ENCODE data around the gene RDH13.
"Not testable (repeated sequence)": the region's sequence is repeated elsewhere in the genome, so short reads cannot be mapped to it uniquely, and the experiment has no call there.

RDH13 gene

DNA sequence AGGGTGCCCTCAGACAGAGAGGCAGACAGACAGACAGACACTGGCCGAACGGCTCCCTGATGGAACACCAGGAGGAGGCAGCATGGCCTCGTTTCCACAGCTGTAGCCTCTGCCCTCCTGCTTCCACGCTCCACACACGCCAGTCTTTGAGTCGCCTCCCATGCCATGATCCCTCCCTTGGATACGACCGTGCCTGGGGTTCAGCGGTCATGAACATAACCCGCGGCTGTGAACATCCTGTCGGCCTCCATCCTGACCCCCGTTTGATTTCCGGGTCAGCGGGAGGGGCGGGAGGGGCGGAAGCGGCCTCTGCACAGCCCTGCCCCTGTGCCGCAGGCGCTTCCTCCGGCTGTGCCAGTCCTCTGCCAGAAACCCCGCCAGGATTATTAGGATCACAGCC is 48.2 kb downstream of the RDH13 start:
- DNase-seq (ENCODE audit: low read depth) = no peak

DNA sequence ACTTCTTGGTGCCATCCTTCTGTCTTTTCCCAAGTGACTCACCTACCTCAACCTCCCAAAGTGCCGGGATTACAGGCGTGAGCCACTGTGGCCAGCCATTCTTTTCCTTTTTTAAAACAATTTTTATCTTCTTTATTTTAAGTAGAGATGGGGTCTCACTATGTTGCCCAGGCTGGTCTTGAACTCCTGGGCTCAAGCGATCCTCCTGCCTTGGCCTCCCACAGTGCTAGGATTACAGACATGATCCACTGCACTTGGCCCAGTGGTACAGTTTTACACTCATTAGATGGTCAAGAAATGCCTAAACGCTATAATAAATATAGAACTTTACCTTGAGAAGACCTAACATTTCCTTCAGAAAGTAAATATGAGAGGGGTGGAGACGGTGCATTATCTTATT is 49.4 kb downstream of the RDH13 start:
- DNase-seq (ENCODE audit: low read depth) = no peak

DNA sequence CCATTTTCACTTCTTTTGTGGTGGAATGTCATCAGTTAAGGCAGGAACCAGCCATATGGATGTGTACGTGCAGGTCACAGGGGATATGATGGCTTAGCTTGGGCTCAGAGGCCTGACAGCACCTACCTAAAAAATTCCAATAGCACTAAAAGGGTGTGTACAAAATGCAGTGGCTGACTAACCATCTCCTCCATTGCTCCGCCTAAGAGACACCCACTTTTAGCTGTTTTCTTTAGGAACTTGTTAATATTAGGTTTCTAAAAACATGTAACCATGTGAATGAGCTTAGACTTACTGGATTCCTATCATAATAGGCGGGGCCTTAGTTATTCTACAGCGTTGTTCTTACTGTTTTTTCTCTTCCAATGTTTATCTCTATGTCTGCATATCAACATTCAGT is 50.6 kb downstream of the RDH13 start:
- DNase-seq (ENCODE audit: low read depth) = no peak

DNA sequence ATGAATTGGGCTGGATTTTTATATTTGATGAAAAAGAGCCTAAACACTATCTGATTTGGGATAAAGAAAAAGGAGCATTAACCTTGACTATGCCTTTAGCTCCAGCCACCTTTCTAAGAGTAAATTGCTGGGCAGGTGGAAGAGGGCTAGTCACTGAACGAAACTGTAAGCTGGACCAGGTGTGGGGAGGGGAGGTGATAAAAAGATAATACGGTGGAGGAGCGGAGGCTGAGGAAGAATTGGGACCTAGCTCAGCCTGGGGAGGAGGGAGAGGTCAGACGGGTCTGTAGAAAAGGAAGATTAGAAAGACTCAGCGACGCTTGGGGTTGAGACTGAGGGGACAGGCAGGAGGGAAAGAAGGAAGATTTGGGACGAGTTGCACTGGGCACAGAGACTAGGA is 52.4 kb downstream of the RDH13 start:
- not testable (repeated sequence) for DNase-seq (ENCODE audit: low read depth)

DNA sequence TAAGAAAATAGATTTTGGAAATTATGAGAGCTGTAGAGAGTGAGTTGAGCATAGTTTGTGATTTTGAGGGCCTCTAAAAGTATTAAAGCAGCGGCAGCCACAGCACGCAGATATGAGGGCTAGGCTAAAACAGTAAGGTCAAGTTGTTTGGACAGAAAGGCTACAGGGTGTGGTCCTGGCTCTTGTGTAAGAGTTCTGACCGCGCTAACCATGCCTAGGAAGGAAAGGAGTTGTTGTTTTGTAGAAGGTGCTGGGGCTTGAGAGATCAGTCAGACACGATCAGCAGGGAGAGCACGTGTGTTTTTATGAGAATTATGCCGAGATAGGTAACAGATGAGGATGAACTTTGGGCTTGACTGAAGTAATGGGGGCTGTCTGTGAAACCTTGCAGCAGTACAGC is 54.2 kb downstream of the RDH13 start:
- not testable (repeated sequence) for DNase-seq (ENCODE audit: low read depth)

DNA sequence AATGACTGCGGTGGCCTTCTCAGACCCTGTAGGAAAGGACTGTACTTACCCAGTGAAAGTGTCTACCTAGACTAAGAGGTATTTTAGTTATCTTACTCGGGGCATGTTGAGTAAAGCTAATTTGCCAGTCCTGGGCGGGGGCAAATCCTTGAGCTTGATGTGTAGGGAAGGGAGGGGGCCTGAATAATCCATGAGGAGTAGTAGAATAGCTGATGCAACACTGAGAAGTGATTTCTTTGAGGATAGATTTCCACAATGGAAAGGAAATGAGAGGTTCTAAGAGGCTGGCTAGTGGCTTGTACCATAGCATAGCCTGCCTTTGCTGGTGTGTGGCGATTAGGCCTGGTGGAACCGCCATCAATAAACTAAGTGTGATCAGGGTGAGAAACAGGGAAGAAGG is 54.8 kb downstream of the RDH13 start:
- not testable (repeated sequence) for DNase-seq (ENCODE audit: low read depth)

DNA sequence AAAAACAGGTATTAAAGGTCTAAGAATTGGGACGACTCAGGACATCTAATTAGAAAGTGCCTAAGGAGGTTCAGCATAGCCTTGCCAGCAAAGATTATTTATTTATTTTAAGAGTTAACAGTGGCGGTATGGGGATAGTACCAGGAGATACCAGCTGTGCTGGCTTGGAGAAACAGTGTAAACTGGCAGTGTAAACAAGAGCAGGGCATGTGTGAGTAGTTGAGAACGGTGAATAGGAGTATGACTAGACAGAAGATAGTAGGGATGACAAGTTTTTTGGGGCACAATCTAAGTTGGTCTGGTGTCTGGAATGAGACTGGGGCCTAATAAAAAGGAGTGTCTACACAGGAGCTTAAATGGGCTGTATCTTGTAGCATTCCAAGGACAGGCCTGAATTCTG is 55.4 kb downstream of the RDH13 start:
- DNase-seq (ENCODE audit: low read depth) = not testable (repeated sequence)

DNA sequence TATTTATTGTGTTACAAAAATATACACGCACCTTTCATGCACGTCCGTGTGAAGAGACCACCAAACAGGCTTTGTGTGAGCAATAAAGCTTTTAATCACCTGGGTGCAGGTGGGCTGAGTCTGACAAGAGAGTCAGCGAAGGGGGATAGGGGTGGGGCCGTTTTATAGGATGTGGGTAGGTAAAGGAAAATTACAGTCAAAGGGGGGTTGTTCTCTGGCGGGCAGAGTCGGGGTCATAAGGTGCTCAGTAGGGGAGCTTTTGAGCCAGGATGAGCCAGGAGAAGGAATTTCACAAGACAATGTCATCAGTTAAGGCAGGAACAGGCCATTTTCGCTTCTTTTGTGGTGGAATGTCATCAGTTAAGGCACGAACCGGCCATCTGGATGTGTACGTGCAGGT is 56.2 kb downstream of the RDH13 start:
- DNase-seq (ENCODE audit: low read depth) = not testable (repeated sequence)

DNA sequence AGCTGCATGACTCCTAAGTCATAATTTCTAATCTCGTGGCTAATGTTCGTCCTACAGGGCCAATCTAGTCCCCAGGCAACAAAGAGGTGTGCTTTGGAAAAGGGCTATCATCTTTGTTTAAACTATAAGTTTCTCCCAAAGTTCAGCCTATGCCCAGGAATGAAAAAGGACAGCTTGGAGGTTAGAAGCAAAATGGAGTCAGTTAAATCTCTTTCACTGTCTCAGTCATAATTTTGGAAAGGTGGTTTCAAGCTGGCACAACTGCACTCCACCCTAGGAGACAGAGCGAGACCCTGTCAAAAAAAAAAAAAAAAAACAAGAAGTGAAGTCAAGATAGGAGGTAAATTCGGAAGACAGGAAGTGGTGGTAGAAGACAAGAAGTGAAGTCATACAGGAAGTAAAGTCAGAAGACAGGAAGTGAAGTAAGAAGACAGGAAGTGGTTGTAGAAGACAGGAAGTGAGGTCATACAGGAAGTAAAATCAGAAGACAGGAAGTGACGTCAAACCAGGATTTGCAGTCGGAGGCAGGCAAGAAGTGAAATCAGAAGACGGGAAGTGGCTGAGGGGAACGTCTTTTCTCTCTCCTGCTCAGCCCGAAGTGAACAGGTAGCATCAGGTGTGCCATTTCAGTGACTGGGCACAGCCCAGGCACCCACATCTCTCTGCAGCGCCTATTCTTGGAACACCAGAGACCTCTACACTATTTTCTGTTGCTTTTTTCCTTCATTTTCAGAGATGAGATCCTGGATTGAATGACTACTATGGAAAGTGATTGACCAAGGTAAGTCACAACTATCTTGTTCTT is 57.1 kb downstream of the RDH13 start:
- no peak for DNase-seq (ENCODE audit: low read depth)

DNA sequence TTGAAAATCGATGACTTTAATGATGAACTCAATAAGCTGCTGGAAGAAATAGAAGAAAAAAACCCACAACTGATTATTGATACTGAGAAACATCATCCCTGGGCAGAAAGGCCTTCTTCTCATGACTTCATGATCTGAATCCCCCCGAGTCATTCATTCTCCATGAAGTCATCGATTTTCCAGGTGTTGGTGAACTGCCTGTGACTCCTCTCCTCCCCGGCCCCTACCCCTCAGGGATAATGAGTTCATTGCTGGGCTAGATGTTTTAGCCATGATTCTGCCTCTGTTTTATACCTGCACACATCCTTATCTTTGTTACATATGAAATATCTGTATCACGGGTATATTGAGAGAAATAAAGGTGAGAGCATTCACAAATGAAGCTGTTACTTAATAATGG is 62.2 kb downstream of the RDH13 start:
- no peak for DNase-seq (ENCODE audit: low read depth)

DNA sequence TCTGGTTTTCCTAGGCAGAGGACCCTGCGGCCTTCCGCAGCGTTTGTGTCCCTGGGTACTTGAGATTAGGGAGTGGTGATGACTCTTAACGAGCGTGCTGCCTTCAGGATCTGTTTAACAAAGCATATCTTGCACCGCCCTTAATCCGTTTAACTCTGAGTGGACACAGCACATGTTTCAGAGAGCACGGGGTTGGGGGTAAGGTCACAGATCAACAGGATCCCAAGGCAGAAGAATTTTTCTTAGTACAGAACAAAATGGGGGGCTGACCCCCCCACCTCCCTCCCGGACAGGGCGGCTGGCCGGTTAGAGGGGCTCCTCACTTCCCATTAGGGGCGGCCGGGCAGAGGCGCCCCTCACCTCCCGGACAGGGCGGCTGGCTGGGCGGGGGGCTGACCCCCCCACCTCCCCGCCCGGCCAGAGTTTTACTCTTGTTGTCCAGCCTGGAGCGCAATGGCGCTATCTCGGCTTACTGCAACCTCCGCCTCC is 64.2 kb downstream of the RDH13 start:
- not testable (repeated sequence) for DNase-seq (ENCODE audit: low read depth)

DNA sequence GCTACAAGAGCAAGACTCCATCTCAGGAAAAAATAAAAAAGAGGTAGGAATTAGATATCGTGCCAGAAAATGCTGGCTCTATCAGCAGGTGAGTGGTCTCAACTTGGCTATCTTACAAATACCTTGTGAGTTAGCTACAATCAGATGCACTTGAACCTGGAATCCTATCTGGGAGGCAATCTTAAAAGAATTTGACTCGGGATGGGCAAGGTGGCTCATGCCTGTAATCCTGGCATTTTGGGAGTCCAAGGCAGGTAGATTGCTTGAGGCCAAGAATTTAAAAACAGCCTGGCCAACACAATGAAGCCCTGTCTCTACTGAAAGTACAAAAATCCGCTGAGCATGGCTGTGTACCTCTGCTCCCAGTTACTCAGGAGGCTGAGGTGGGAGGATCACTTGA is 67.4 kb downstream of the RDH13 start:
- no peak for DNase-seq (ENCODE audit: low read depth)

Measured in GM04504 (cell line).